Measurements from ENCODE around the gene TMUB2.

DNA sequence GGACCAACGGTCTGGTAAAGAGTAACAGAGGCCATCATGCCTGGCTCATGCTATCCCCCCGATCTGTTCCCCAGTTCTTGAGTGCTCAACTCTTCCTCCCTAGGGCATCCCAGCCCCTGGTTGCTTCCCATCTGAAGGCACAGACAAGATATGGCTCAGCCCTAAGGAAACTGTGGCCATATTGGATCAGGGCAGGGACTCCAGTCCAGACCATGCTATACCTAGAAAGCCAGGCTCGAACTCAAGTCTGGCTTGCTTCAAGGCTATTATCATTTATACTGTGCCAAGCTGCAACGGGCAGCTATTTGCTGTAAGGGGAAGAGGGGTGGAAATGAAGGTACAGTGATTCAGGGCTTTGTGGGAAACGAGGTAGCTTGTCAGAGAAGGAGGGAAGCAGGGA is 29.9 kb downstream of the TMUB2 start:
- no peak for TF ChIP-seq EZH2 (IDR thresholded peaks at IDR 0.05; ENCODE audit: borderline replicate concordance, low read length)
- TF ChIP-seq CTCF (conservative IDR thresholded peaks at IDR 0.05 in 1 of 2, IDR thresholded peaks at IDR 0.05 in 1 of 2; ENCODE audit: extremely low read depth in 1 of 2, insufficient read depth in 1 of 2, low read depth in 1 of 2, low read length in 2 of 2): no peak
